Smooth muscle cell (in vitro differentiated cells): ENCODE measurements around the gene TMEM52. TPM values are rescaled to one million over a fixed set of nuclear protein-coding genes. Genes with fewer than 3 reads are reported as not detected.
"Not testable (repeated sequence)": the region's sequence is repeated elsewhere in the genome, so short reads cannot be mapped to it uniquely, and the experiment has no call there.

Experiments
- DNase-seq: peaks from one replicate; lab custom pipeline; 2025; ENCODE audit not compliant: unreplicated experiment; lab: John Stamatoyannopoulos, UW
- H2AFZ ChIP-seq: fragments of 200-600 bp; sonication (generic); 2 replicates; pipeline ENCODE4 v1.6.0; 2016; ENCODE audit warnings: antibody characterized with exemption, low read depth, mild to moderate bottlenecking
- H3F3A ChIP-seq: fragments of 200-600 bp; sonication (generic); 2 replicates; pipeline ENCODE4 v1.6.0; 2017; ENCODE audit warnings: antibody characterized with exemption, low read depth
- H3K27ac ChIP-seq: fragments of 200-600 bp; sonication (generic); 2 replicates; pipeline ENCODE4 v1.5.1; 2016; ENCODE audit warnings: low read depth, mild to moderate bottlenecking
- H3K27me3 ChIP-seq: fragments of 200-600 bp; sonication (generic); 2 replicates; pipeline ENCODE4 v1.6.1; 2016; ENCODE audit warnings: low read depth, mild to moderate bottlenecking
- H3K36me3 ChIP-seq: fragments of 200-600 bp; sonication (generic); 2 replicates; pipeline ENCODE4 v1.5.1; 2016; ENCODE audit warnings: low read depth
- H3K4me1 ChIP-seq: fragments of 200-600 bp; sonication (generic); 2 replicates; pipeline ENCODE4 v1.5.1; 2016; ENCODE audit warnings: low read depth
- H3K4me2 ChIP-seq: fragments of 200-600 bp; sonication (generic); 2 replicates; pipeline ENCODE4 v1.6.0; 2016; ENCODE audit warnings: mild to moderate bottlenecking
- H3K4me3 ChIP-seq: fragments of 200-600 bp; sonication (generic); 2 replicates; pipeline ENCODE4 v1.5.1; 2016; ENCODE audit warnings: mild to moderate bottlenecking
- H3K79me2 ChIP-seq: fragments of 200-600 bp; sonication (generic); 2 replicates; pipeline ENCODE4 v1.6.0; 2016; ENCODE audit warnings: low read depth, mild to moderate bottlenecking
- H3K9ac ChIP-seq: fragments of 200-600 bp; sonication (generic); 2 replicates; pipeline ENCODE4 v1.6.0; 2016; ENCODE audit warnings: low read depth
- H3K9me3 ChIP-seq: fragments of 200-600 bp; sonication (generic); replicated peaks from 2 replicates; pipeline ENCODE4 v1.5.1; 2016; ENCODE audit warnings: low read depth
- H4K20me1 ChIP-seq: fragments of 200-600 bp; sonication (generic); 2 replicates; pipeline ENCODE4 v1.6.0; 2016; ENCODE audit warnings: low read depth
- WGBS: methylation state at CpG from one replicate; pipeline ENCODE4 v1.1.7; 2016; ENCODE audit warnings: low lambda C conversion rate; 5-methylcytosine and 5-hydroxymethylcytosine counted together
- polyA plus RNA-seq: library from polyadenylated mRNA; unstranded; fragments of >200 nt; fragmentation: Nextera tagmentation; extraction: Ambion mirVana; gene quantifications from 2 replicates; pipeline ENCODE4 v1.2.1, GENCODE V29; 2016
- total RNA-seq: library from RNA; depleted of rRNA; stranded (reverse); fragments of >200 nt; gene quantifications from 2 replicates; pipeline ENCODE4 v1.2.3, GENCODE V29; 2014
- TF ChIP-seq, protein P1 (sequence below): fragments of 200-600 bp; sonication (generic); IDR thresholded peaks from 2 replicates; pipeline ENCODE4 v1.5.1; 2017; ENCODE audit warnings: borderline replicate concordance, mild to moderate bottlenecking, antibody characterized with exemption; ENCODE audit not compliant: insufficient read depth, poor library complexity, severe bottlenecking

TMEM52 gene
- total and polyA plus RNA-seq, 2 experiments from 2014 or later: 0.18 to 1.7 TPM

GRCh38 chr1:1890506-1891348 is 28.4 kb downstream of the TMEM52 start, which contains the start of gene GNB1:
TSS of gene GNB1 (minus strand) at chr1:1891087. CDS start at chr1:1825453, 65,634 bp downstream.
- peaks cover 48% of the 10 kb centered on the region for H3K79me2 ChIP-seq
- peak within 1 kb of the TSS; percentile 84 for H3K4me3 ChIP-seq
- peak; percentile 87 for DNase-seq
- no peaks in the 10 kb centered on the region for H3K9me3 ChIP-seq
- peaks cover 44% of the 10 kb centered on the region for H4K20me1 ChIP-seq
- H2AFZ ChIP-seq: peak within 1 kb of the TSS; percentile 72
- peak within 1 kb of the TSS; percentile 94 for H3K4me2 ChIP-seq
- peaks cover 33% of the 10 kb centered on the region for H3K4me1 ChIP-seq
- peaks cover 6% of the 10 kb centered on the region for H3F3A ChIP-seq
- peak within 1 kb of the TSS; percentile 95 for H3K9ac ChIP-seq
- TF ChIP-seq, protein P1, sequence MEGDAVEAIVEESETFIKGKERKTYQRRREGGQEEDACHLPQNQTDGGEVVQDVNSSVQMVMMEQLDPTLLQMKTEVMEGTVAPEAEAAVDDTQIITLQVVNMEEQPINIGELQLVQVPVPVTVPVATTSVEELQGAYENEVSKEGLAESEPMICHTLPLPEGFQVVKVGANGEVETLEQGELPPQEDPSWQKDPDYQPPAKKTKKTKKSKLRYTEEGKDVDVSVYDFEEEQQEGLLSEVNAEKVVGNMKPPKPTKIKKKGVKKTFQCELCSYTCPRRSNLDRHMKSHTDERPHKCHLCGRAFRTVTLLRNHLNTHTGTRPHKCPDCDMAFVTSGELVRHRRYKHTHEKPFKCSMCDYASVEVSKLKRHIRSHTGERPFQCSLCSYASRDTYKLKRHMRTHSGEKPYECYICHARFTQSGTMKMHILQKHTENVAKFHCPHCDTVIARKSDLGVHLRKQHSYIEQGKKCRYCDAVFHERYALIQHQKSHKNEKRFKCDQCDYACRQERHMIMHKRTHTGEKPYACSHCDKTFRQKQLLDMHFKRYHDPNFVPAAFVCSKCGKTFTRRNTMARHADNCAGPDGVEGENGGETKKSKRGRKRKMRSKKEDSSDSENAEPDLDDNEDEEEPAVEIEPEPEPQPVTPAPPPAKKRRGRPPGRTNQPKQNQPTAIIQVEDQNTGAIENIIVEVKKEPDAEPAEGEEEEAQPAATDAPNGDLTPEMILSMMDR: no peak
- H3K36me3 ChIP-seq: no peaks in the 10 kb centered on the region
- H3K27me3 ChIP-seq: no peaks in the 10 kb centered on the region
- H3K27ac ChIP-seq: peak within 1 kb of the TSS; percentile 82
- WGBS: 0% methylated on average over 49 of the region's 137 CpGs

DNA sequence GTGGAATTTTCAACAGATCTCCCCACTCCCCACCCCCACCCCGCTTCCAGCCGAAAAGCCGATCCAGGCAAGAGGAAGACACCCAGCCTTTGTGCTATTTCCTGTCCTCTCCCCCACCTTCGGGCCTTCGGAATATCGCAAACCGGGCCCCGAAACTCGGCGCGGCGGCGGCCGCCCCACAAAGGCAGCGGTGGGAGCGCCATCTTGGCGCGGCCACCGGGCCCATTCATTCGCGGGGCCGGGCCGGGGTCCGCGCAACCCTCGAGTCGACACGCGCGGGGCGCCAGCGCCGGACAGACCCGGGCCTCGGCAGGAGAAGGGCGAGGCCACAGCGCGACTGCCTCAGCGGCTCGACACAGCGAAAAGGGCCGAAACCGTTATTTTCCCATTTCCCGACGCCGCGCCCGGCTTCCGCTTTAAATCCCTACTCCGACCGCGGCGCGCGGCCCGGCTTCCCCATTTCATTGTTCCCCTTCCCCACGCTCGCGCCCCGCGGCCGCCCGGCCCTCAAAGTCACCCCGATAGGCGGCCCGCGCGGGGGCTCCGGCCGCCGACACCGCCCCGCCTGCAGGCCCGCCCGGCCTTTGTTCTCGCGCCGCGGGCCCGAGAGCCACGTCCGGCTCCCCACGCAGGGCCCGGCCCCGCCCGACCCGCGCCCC is 29.1 kb downstream of the TMEM52 start:
- H3K4me2 ChIP-seq: peak overlapping the region; percentile 86
- H3K9me3 ChIP-seq: no peaks in the 10 kb centered on the region
- peaks cover 30% of the 10 kb centered on the region for H3K4me1 ChIP-seq
- H3K27me3 ChIP-seq: no peaks in the 10 kb centered on the region
- 1% methylated on average over 59 of the region's 88 CpGs for WGBS
- DNase-seq: no peak
- H3K36me3 ChIP-seq: no peaks in the 10 kb centered on the region
- peak overlapping the region; percentile 95 for H3K9ac ChIP-seq
- peaks cover 8% of the 10 kb centered on the region for H3F3A ChIP-seq
- H3K79me2 ChIP-seq: peaks cover 56% of the 10 kb centered on the region
- H2AFZ ChIP-seq: no peak overlapping the region
- TF ChIP-seq, protein P1: no peak
- H3K27ac ChIP-seq: peak overlapping the region; percentile 82
- peak overlapping the region; percentile 84 for H3K4me3 ChIP-seq
- H4K20me1 ChIP-seq: peaks cover 51% of the 10 kb centered on the region

GRCh38 chr1:1889090-1889750 is 29.9 kb downstream of the TMEM52 start:
- TF ChIP-seq, protein P1: no peak
- peak overlapping the region; percentile 95 for H3K9ac ChIP-seq
- peaks cover 24% of the 10 kb centered on the region for H3K4me1 ChIP-seq
- H3K4me2 ChIP-seq: peak overlapping the region; percentile 86
- H3K9me3 ChIP-seq: no peaks in the 10 kb centered on the region
- H3K79me2 ChIP-seq: peaks cover 63% of the 10 kb centered on the region
- peaks cover 8% of the 10 kb centered on the region for H3F3A ChIP-seq
- DNase-seq: no peak
- no peak overlapping the region for H2AFZ ChIP-seq
- H3K27me3 ChIP-seq: no peaks in the 10 kb centered on the region
- peaks cover 59% of the 10 kb centered on the region for H4K20me1 ChIP-seq
- 12% methylated on average over 9 of the region's 9 CpGs for WGBS
- H3K27ac ChIP-seq: peak overlapping the region; percentile 82
- H3K4me3 ChIP-seq: peak overlapping the region; percentile 84
- H3K36me3 ChIP-seq: no peaks in the 10 kb centered on the region

- H3K9ac ChIP-seq, H3K4me3 ChIP-seq, H3K27me3 ChIP-seq, DNase-seq, H2AFZ ChIP-seq, H3K4me2 ChIP-seq, H3F3A ChIP-seq, H3K36me3 ChIP-seq, H3K9me3 ChIP-seq: not testable (repeated sequence)
- peaks cover 100% of the 10 kb centered on the region for H3K79me2 ChIP-seq
- H4K20me1 ChIP-seq: peaks cover 100% of the 10 kb centered on the region
- 76% methylated on average over 11 of the region's 11 CpGs for WGBS
- peak overlapping the region; percentile 51 for H3K27ac ChIP-seq
- peaks cover 19% of the 10 kb centered on the region for H3K4me1 ChIP-seq
These were observed 35.2 kb downstream of the TMEM52 start for GRCh38 chr1:1883890-1884289.
